Heart right ventricle (tissue), 16 donors: ENCODE measurements around the gene PRPH. TPM values are rescaled to one million over a fixed set of nuclear protein-coding genes. Genes with fewer than 3 reads are reported as not detected.
A peak's percentile ranks its signal among the peaks of the same experiment; 100 is the strongest.
"Not testable (repeated sequence)": the region's sequence is repeated elsewhere in the genome, so short reads cannot be mapped to it uniquely, and the experiment has no call there.

ENCODE experiments used
- ATAC-seq, 8 donors: fragments of 200-7000 bp; cut with Tn5 transposase; one replicate each; pipeline ENCODE4 v1.9.1; 2020; ENCODE audit warnings: mild to moderate bottlenecking in 8 of 8, moderate library complexity in 8 of 8, moderate number of reproducible peaks in 1 of 8
- DNase-seq, 2 donors: peaks; one replicate each; pipeline ENCODE4 v3.0.0-alpha.2; 2020
- H3K27ac ChIP-seq, 10 donors: fragments of 200-600 bp; sonication (generic) in 2 of 10; one replicate each; pipeline versions ENCODE4 v1.5.0 to v1.8.0; 2020 to 2022; ENCODE audit warnings: mild to moderate bottlenecking in 3 of 10
- H3K27me3 ChIP-seq, 7 donors: fragments of 200-600 bp; one replicate each; pipeline ENCODE4 v1.8.0; 2021 to 2022; ENCODE audit warnings: mild to moderate bottlenecking in 2 of 7
- H3K36me3 ChIP-seq, 9 donors: fragments of 200-600 bp; sonication (generic) in 1 of 9; one replicate each; pipeline versions ENCODE4 v1.5.0 to v1.8.0; 2020 to 2022; ENCODE audit warnings: mild to moderate bottlenecking in 2 of 9
- H3K4me1 ChIP-seq, 9 donors: fragments of 200-600 bp; sonication (generic) in 1 of 9; one replicate each; pipeline versions ENCODE4 v1.5.0 to v1.8.0; 2020 to 2022; ENCODE audit warnings: mild to moderate bottlenecking in 4 of 9
- H3K4me3 ChIP-seq, 10 donors: fragments of 200-600 bp; sonication (generic) in 2 of 10; one replicate each; pipeline versions ENCODE4 v1.5.0 to v1.8.0; 2020 to 2022; ENCODE audit warnings: mild to moderate bottlenecking in 7 of 10, moderate library complexity in 2 of 10
- H3K9me3 ChIP-seq, 11 donors: fragments of 200-600 bp in 10 of 11; sonication (generic) in 2 of 11; one replicate each; pipeline versions ENCODE4 v1.5.0 to v1.8.0; 2013 to 2022; ENCODE audit warnings: mild to moderate bottlenecking in 2 of 11, control low read depth in 1 of 11, moderate library complexity in 1 of 11
- whole genome bisulfite sequencing, 2 donors: extraction: QIAGEN DNeasy Blood & Tissue Kit; methylation state at CpG; one replicate each; pipeline ENCODE4 v1.1.7; 2013; ENCODE audit warnings: inconsistent platforms in 1 of 2; 5-methylcytosine and 5-hydroxymethylcytosine counted together
- intact Hi-C, 10 donors: fragments of 100-400 bp; cut with DNase I; formaldehyde crosslinking; loops; one replicate each; pipeline versions ENCODE4 v1.11.1 to v1.14.2; 2022
- polyA plus RNA-seq, 2 donors: library from polyadenylated mRNA; stranded (reverse); fragments of 200-250 nt; gene quantifications; one replicate each; pipeline ENCODE4 v1.2.3, GENCODE V29; 2013
- total RNA-seq, 10 donors: library from RNA; stranded (reverse); fragmentation: NEBNext Ultra II Directional in 3 of 10; extraction: Animal tissue kit (Norgen Biotek cat#: 25700) in 3 of 10; gene quantifications; one replicate each; pipeline versions ENCODE4 v1.2.1 to v1.2.4, GENCODE V29; 2021 to 2023
- TF ChIP-seq, protein P1 (sequence below), 9 donors: fragments of 200-600 bp; sonication (generic) in 2 of 9; IDR thresholded peaks; one replicate each; pipeline versions ENCODE4 v1.5.0 to v1.8.0; 2021 to 2022; ENCODE audit warnings: antibody characterized with exemption in 9 of 9, mild to moderate bottlenecking in 5 of 9, moderate library complexity in 1 of 9
- donor health status: Arrhythmogenic right ventricular cardiomyopathy.
- donor health status: ischemic (EF 13 %, LVEDD 7.1; RV severe dilation, severe dysfunction).
- donor health status: healthy with polysubstance abuse.
- donor health status: DM: no; HTN: yes; CAD: no.
- donor health status: DM: no; HTN: no; CAD: no.
- donor health status: ischemic (EF 25% LVEDD 6.9; RV normal size, moderate dysfunction).
- donor health status: ischemic (EF 25% LVEDD 5.7; RV mildly dilated, moderate dysfunction).
- donor health status: healthy.
- donor health status: DM: yes; HTN: yes; CAD: no.
- donor health status: Ischemic cardiomyopathy.
- donor health status: ischemic (EF 35%, LVEDD 5.7; RV mildly dilated, moderate dysfunction).
- donor health status: nonischemic (EF 11% LVEDD 7.7; RV severe dilation, severe dysfunction).
- donor health status: DM: yes; HTN: yes; CAD: no.
- donor health status: PGD.
- donor health status: ischemic (EF 29% LVEDD 5.4; RV normal size, mild dysfunction).
- donor health status: nonischemic (EF 23%, LVEDD 6.1; RV moderate dilation, normal function).

Gene PRPH
- total and polyA plus RNA-seq, 12 donors, result 0.10 to 0.64 (median 0.47) TPM; not detected in 5

DNA sequence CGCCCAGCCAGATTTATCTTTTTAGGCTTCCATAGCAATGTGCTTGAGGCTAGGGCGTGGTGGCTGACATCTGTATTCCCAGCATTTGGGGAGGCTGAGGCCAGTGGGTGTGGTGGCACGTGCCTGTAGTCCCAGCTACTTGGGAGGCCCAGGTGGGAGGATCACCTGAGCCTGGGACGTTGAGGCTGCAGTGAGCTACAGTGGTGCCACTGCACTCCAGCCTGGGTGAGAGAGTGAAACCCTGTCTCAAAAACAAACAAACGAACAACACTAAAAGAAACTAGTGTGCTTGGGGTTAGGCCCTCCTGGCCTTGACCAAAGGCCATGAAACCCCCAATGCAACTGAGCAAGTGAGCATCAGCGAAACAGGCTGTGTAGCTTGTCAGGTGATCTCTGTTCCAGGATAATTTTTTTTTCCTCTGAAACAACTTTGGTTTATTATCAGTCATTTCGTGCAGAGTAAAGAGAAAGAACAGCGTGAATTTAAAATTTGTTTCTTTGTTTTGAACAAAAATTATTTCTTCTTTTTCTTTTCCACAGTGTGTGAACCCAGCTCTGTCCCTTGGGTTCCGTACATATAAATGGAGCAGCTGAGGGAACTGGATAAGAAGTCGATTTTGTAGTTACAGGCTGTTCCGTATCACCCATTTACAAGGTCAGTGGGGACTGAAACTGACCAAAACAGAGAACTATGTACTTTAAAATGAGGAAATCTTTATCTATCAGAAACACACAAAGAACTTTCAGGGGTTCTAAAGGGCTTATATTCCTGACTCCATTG, 38.9 kb upstream of the PRPH start:
- TF ChIP-seq, protein P1, sequence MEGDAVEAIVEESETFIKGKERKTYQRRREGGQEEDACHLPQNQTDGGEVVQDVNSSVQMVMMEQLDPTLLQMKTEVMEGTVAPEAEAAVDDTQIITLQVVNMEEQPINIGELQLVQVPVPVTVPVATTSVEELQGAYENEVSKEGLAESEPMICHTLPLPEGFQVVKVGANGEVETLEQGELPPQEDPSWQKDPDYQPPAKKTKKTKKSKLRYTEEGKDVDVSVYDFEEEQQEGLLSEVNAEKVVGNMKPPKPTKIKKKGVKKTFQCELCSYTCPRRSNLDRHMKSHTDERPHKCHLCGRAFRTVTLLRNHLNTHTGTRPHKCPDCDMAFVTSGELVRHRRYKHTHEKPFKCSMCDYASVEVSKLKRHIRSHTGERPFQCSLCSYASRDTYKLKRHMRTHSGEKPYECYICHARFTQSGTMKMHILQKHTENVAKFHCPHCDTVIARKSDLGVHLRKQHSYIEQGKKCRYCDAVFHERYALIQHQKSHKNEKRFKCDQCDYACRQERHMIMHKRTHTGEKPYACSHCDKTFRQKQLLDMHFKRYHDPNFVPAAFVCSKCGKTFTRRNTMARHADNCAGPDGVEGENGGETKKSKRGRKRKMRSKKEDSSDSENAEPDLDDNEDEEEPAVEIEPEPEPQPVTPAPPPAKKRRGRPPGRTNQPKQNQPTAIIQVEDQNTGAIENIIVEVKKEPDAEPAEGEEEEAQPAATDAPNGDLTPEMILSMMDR (IDR thresholded peaks at IDR 0.05), result no peak
- intact Hi-C loops, result no loop called here
- Histone ChIP-seq H3K9me3 (no peaks in the 10 kb centered on the region), H3K27me3 (no peaks in the 10 kb centered on the region), H3K27ac (peak overlapping the region in 4 of 10 donors; percentile 3 to 42 (median 20)), H3K4me3 (no peak overlapping the region), H3K4me1 (peaks cover 0 to 32% (median 0%) of the 10 kb centered on the region in 9 donors), H3K36me3 (no peaks in the 10 kb centered on the region)
- 84 to 87% methylated on average over 11 of the region's 11 CpGs for WGBS, 2 donors
- DNase-seq (no peak), ATAC-seq (peak in 1 of 8 donors; percentile 83)

DNA sequence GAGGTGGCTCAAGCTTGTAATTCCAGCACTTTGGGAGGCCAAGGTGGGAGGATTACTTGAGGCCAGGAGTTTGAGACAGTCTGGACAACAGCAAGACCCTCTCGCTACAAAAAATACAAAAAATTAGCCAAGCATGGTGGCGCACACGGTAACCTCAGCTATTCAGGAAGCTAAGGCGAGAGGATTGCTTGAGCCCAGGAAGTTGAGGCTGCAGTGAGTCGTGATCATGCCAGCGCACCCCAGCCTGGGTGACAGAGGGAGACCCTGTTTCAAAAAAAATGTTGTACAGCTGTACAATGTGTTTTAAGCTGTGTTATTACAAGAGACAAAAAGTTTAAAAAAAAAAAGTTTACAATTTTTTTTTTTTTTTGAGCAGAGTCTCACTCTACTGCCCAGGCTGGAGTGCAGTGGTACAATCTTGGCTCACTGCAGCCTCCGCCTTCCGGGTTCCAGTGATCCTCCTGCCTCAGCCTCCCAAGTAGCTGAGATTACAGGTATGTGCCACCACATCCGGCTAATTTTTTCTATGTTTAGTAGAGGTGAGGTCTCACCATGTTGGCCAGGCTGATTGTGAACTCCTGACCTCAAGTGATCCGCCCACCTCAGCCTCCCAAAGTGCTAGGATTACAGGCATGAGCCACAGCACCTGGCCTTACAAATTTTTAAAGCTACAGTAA, 37.3 kb upstream of the PRPH start:
- peaks cover 0 to 33% (median 0%) of the 10 kb centered on the region in 9 donors for H3K4me1 ChIP-seq
- 93 to 97% methylated on average over 10 of the region's 10 CpGs for WGBS, 2 donors
- H3K27ac ChIP-seq, H3K9me3 ChIP-seq, H3K36me3 ChIP-seq, ATAC-seq, H3K4me3 ChIP-seq, DNase-seq, H3K27me3 ChIP-seq, intact Hi-C loops: not testable (repeated sequence)

DNA sequence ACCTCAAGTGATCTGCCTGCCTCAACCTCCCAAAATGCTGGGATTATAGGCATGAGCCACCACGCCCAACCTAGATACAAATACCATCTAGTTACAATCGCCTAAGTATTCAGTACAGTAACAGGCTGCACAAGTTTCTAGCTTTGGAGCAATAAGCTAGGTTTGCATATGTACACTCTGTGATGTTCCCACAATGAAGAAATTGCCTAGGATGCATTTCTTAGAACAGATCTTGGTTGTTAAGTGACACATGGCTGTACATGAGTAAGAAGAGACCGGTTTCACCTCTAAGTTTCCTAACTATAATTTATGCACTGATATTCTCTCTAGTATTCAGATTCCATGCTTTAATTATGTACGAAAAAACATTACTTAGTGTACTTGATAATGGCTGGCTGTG, 35.5 kb upstream of the PRPH start:
- DNase-seq (no peak), ATAC-seq (no peak)
- peak overlapping the region in 1 of 10 donors; percentile 3 for H3K27ac ChIP-seq
- WGBS, 2 donors, result 84 to 88% methylated on average over 4 of the region's 4 CpGs
- intact Hi-C loops, result no loop called here
- TF ChIP-seq, protein P1 (IDR thresholded peaks at IDR 0.05), result no peak
- no peak overlapping the region for H3K4me3 ChIP-seq
- no peaks in the 10 kb centered on the region for H3K27me3 ChIP-seq
- no peaks in the 10 kb centered on the region for H3K36me3 ChIP-seq
- H3K9me3 ChIP-seq, result no peaks in the 10 kb centered on the region
- peaks cover 0 to 44% (median 10%) of the 10 kb centered on the region in 9 donors for H3K4me1 ChIP-seq

DNA sequence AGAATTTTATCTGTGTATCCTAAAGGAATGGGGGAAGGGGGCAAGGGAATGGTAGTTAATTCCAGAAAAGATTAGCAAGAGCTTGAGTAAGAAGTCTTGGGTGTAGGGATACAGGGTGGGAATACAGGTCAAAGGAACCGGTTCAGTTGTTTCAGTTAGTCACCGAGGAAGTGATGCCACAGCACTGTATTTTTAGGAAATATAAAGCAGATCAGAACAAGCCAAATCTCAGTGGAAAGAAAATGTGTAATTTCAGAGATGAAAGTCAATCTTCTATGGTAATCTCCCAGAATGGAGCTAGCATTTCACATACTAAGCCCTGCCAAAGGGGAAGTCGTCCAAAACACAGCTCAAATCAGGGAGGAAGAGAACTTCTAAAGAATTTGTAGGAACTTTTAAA, 34.8 kb upstream of the PRPH start:
- WGBS, 2 donors, result 46 to 47% methylated on average over 3 of the region's 3 CpGs
- no peak for ATAC-seq
- Histone ChIP-seq H3K9me3 (no peaks in the 10 kb centered on the region), H3K27ac (peak overlapping the region in 4 of 10 donors; percentile 3 to 42 (median 33)), H3K4me1 (peaks cover 0 to 44% (median 12%) of the 10 kb centered on the region in 9 donors), H3K36me3 (no peaks in the 10 kb centered on the region), H3K4me3 (no peak overlapping the region), H3K27me3 (no peaks in the 10 kb centered on the region)
- DNase-seq, result no peak
- TF ChIP-seq, protein P1 (IDR thresholded peaks at IDR 0.05), result no peak
- intact Hi-C loops, result no loop called here
